KOPT-K1 (cell line): ENCODE measurements around the gene ST8SIA2.

Experiments used
- H3K27ac ChIP-seq: fragments of 200-600 bp; sonication (generic); 2 replicates; pipeline ENCODE4 v1.5.1; 2016; ENCODE audit warnings: antibody characterized with exemption, mild to moderate bottlenecking, low read depth, low read length; ENCODE audit not compliant: poor library complexity, severe bottlenecking
- H3K36me3 ChIP-seq: fragments of 200-600 bp; sonication (generic); 2 replicates; pipeline ENCODE4 v1.5.1; 2017; ENCODE audit warnings: antibody characterized with exemption, mild to moderate bottlenecking, low read length, moderate library complexity; ENCODE audit not compliant: insufficient read depth
- H3K9me3 ChIP-seq: fragments of 200-600 bp; sonication (generic); 2 replicates; pipeline ENCODE4 v1.5.1; 2017; ENCODE audit warnings: antibody characterized with exemption, low read length, mild to moderate bottlenecking; ENCODE audit not compliant: insufficient read depth, poor library complexity, severe bottlenecking

Gene ST8SIA2

DNA sequence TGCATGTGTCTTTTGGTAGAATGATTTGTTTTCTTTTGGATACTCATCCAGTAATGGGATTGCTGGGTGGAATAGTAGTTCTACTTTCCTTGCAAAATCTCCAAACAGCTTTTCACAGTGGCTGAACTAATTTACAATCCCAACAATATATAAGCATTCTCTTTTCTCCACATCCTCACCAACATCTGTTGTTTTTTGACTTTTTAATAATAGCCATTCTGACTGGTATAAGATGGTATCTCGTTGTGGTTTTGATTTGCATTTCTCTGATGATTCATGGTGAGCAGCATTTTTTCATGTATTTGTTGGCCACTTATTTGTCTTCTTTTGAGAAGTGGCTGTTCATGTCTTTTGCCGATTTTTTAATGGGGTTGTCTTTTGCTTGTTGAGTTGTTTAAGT lies 55.8 kb downstream of the ST8SIA2 start:
- H3K9me3 ChIP-seq = no peaks in the 10 kb centered on the region
- no peak overlapping the region for H3K27ac ChIP-seq
- no peaks in the 10 kb centered on the region for H3K36me3 ChIP-seq

DNA sequence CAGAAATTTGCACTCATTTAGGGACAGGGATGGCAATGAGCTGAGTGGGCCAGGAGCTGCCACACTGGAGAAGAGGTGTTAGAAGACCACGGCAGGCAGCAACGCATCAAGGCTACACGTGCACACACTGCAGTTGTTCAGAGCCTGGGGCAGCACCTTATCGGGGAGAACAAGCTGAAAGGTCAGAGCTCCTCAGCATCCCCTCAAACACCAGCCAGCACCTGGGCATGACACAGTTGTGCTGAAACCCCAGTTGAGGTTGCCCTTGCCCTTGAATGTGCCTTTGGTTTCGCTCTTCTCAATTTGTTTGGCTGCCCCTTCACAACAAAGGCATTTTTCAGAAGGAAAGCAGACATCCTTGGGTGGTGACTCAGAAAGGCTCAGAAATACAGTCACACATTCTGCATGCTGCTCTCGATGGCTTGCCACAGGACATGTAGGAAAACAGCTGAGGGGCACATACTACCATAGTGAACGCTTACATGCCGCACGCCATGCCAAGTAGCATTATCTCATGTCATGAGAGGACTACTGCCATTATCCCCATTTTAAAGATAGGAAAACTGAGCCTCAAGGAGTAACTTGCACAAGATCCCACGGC lies 57.6 kb downstream of the ST8SIA2 start:
- H3K36me3 ChIP-seq = no peaks in the 10 kb centered on the region
- no peaks in the 10 kb centered on the region for H3K9me3 ChIP-seq
- H3K27ac ChIP-seq = no peak overlapping the region

DNA sequence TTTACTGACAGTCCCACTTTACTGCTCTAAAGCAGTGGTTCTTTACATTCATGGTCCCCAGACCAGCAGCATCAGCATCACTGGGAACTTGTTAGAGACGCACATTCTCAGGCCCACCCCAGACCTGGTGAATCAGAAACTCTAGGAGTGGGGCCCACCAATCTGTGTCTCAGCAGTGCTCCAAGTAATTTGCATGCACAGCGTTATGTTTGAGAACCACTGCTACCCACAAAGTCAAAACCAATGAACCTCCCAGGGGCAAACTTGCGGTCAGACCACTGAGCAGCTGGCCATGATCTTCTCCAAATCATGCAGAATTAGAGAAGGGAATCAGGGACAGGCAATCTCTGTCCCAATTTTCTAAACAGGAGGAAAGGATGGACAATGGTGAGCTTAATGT lies 58.5 kb downstream of the ST8SIA2 start:
- Histone ChIP-seq H3K36me3 (no peaks in the 10 kb centered on the region), H3K9me3 (no peaks in the 10 kb centered on the region), H3K27ac (no peak overlapping the region)

DNA sequence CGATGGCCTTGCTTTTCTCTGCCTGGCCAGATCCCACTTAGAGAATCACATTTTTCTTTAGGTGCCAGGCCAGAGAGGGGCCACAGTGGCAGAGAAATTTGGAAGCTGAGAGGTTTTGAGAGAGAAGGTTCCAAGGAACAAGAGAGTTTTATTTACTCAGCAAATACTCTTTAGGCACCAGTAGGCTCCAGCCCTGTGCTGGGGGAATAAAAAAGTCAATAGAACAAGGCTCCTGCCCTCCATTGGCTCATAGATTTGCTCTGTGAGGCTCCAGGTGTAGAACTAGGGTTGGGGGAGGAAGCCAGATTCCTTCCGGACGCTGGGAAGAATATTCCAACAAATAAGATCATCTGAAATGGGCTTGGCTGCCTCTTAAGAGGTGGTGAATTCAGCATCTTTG lies 59.9 kb downstream of the ST8SIA2 start:
- H3K9me3 ChIP-seq = no peaks in the 10 kb centered on the region
- H3K27ac ChIP-seq = no peak overlapping the region
- H3K36me3 ChIP-seq = no peaks in the 10 kb centered on the region

DNA sequence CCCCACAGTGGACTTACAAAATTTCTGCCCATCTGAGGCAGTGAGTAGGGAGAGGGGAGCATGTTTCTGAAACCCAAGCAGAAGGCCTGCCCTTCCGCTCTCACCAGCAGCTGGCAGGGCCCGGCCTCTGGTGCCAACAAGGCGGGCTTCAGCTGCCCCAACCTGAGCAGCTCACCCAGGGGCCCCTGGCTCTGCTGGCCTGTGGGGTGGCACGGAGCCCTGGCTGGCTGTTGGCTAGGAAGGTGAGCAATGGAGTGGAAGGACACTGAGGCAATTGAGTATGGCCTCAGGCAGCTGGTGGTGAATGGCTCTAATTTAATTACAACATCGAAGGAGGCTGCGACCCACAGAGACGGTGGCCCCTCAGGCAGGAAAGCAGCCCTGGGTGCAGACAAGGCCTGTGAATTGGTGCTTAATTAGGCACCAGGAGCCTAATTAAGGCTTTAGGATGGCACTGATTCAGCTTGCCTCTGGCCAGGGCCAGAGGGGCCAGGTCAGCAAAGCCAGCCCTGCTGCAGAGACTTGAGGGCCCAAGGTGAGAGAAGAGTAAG lies 60.9 kb downstream of the ST8SIA2 start:
- H3K9me3 ChIP-seq = no peaks in the 10 kb centered on the region
- H3K27ac ChIP-seq = no peak overlapping the region
- H3K36me3 ChIP-seq = no peaks in the 10 kb centered on the region

DNA sequence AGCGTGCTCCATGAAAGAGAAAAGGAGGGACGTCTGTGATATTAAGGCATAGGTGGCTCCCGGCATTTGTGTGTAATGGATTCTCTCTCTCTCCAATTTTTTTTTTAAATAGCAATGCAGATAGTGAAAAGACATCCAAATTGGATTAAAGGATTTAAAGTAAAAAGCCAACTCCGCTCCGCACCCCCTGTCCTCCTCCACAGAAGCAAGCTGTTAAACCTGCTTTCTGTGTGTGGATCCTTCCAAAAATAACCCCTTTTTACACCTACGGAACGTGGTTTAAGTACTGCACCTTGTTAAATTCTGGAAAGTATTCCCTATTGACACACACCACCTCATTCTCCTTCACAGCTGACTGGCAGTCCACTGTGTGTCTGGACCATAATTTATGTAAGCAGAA lies 61.6 kb downstream of the ST8SIA2 start:
- no peak overlapping the region for H3K27ac ChIP-seq
- H3K9me3 ChIP-seq = no peaks in the 10 kb centered on the region

DNA sequence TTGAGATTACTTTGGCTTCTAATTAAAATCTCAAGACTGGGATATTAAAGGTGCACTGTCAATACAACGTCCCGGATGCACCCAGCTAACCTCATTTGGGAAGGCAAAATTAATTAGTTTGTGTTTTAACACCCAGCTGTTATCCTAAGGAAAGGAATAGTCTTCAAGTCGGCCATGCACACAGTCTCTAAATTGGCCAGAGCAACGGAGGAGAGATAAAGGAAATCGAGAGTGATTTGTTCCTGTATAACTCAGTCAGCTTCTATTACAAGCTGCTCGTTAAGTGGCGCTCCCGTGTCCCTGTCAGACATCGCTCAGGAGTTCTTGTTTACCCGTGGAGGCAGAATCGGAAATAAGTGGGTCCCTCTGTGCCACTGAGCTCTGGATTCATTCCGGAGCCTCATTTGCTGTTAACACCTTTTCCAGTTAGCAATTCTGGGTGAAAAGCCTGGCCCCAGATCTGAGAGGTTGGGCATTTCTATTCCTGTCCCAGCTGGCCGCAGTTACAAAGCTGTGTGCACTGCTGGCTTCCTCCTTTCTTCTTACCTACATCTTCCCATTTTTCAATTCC lies 63.9 kb downstream of the ST8SIA2 start:
- Histone ChIP-seq H3K9me3 (no peaks in the 10 kb centered on the region), H3K27ac (no peak overlapping the region), H3K36me3 (no peaks in the 10 kb centered on the region)

More for the DNA sequence above, 61.6 kb downstream of the ST8SIA2 start:
- H3K36me3 ChIP-seq = no peaks in the 10 kb centered on the region

DNA sequence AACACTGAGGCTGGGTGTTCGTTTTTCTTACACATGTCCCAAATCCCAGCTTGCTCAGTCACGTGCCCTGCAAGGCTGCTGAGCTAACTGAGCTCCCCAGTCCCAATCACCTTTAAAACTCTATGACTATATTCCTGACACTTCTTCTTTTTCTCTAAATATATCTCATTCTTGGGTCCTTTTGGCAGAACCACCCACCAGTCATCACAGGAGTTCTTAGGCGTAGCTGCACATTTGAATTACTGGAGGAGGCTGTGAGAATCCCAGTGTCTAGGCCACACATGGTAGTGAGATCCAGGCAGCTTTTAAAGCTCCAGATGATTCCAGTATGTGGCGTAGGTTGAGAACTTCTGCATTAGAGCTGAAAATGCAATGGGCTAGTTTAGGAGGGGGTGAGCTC lies 66.3 kb downstream of the ST8SIA2 start:
- Histone ChIP-seq H3K9me3 (no peaks in the 10 kb centered on the region), H3K36me3 (no peaks in the 10 kb centered on the region), H3K27ac (no peak overlapping the region)

DNA sequence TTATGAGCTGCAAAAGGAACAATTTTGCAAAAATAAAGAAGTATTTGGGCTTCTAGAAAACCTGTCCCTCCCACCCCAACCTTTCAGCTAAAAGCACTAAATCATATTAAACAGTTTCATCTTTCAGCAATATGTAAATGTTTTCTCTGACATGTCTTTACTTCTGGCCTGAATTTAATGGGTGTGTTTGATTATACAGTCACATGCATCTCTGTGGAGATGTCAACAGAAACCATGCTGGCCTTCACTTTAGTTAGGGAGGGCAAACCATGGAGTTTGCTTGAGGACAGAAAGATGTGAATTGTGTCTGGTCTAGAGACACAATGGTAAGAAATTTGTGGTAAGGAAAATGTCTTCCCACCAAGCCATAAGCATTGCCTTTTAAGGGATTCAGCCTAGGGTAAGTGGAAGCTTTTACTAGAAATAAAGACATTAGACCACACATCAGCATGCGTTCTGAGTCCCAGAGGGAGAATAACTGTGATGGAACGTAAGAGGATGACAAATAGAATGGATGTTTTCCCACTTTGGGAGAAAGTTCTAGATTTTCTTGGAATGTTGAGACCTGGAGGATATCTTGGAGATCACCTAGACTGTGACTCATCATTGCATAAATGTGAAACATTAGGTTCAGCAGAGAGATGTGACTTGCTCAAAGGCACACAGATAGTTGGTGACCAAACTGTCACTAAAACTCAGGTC lies 68.9 kb downstream of the ST8SIA2 start:
- Histone ChIP-seq H3K36me3 (no peaks in the 10 kb centered on the region), H3K9me3 (no peaks in the 10 kb centered on the region), H3K27ac (no peak overlapping the region)

DNA sequence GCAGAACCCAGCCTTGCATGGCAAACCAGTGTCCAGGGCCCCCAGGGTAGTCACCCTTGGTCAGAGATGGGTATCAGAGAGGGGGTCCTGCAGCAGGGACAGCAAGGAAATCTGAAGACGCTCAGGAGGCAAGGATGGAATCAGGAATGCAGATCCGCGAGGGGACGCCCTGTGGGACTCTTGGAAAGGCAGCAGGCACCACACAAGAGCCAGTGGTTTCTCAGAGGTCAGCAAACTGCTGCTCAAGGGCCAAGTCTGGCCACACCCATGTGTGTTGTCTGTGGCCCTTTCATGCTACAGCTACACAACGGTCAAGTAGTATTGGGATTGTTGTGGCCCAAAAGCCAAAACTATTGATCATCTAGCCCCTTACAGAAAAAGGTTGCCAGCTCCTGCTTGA lies 69.7 kb downstream of the ST8SIA2 start:
- H3K27ac ChIP-seq = no peak overlapping the region
- H3K9me3 ChIP-seq = no peaks in the 10 kb centered on the region
- no peaks in the 10 kb centered on the region for H3K36me3 ChIP-seq

DNA sequence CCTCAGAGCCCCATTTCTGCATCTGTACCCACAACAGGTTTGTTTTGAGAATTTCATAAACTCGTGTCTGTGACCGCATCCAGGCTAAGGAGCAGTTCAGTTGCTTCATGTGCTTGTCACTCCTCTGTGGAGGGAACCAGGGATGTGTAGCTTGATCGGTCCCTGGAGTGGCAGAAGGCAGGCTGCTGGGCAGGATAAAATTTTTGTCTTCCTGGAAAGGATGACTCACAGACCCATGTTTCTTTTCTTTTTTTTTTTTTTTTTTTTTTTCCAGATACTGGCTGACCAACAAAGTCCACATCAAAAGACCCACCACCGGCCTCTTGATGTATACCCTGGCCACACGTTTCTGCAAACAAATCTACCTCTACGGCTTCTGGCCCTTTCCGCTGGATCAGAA lies 70.1 kb downstream of the ST8SIA2 start:
- H3K27ac ChIP-seq = no peak overlapping the region
- H3K9me3 ChIP-seq = no peaks in the 10 kb centered on the region
- no peaks in the 10 kb centered on the region for H3K36me3 ChIP-seq

DNA sequence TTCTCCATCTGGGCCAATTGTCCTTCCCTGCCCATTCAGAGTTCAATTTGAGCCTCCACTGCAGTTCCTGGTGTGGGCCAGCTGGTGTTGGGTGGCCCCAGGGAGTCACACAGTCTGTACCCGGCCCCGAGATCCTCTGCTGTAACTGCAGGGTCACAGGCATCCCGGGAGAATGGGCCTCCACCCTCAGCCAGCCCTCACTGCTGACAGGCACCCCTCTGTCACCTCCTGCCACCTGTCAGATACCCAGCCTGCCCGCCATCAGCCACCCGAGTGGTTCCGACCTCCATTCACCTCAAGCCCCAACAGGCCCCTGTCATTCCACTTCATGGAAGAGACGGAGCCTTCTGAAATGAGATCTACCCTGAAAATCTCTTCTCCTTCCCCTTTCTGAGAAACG lies 73.2 kb downstream of the ST8SIA2 start:
- Histone ChIP-seq H3K36me3 (no peaks in the 10 kb centered on the region), H3K9me3 (no peaks in the 10 kb centered on the region), H3K27ac (no peak overlapping the region)

DNA sequence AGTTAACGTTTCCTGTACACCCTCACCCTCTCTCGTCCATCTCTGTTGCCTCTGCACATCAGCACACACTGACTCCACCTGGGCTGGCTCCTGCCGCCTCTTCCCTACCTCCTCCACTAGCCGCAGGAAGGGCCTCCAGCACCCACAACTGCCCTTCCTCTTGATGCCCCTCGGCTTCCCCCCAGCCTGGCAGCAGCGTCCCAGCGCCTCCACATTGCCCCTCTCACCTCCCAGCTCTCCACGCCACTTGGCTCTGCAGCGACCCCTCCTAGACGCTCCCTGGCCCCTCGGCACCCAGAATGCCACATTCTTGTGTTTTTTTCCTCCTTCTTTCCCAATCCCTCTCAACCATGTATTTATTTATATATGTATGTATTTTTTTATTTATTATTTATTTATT lies 73.6 kb downstream of the ST8SIA2 start:
- H3K9me3 ChIP-seq = no peaks in the 10 kb centered on the region
- H3K36me3 ChIP-seq = no peaks in the 10 kb centered on the region
- H3K27ac ChIP-seq = no peak overlapping the region

DNA sequence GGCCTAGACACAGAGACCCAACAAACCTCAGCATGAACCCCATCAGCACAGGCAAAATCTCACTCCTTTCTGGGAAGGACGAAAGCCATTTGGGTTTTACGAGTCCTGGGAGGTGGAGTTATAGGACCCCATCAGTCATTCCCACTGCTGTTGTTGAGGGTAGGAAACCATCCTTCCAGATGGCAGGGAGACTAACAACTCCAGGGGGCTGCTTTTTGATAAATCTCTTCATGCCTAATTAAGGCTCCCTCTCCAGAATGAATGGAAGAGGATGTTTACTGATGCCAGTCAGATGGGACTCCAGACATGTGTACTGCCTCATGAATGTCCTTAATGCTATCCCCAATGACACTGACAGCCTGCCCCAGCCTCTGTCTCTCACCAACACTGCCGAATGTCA lies 75.3 kb downstream of the ST8SIA2 start:
- Histone ChIP-seq H3K36me3 (no peaks in the 10 kb centered on the region), H3K9me3 (no peaks in the 10 kb centered on the region), H3K27ac (no peak overlapping the region)

DNA sequence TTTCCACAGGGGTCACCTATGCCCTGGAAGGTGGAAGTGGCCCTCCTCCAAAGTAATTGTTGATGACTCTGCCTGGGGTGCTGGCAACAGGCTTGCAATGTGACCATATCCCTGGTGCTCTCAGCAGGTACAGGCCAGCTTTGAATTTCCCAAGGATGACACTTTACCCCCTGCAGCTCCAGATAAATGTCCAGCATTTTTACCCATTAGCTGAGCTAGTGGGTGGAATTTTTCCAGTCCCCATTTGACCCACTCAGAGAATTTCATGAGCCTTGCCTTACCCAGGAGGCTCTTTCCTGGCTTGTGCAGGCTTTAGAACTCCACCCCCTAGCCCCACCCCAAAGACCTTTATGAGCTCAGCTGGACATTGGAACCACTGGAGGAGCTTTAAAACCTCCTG lies 77.6 kb downstream of the ST8SIA2 start:
- no peaks in the 10 kb centered on the region for H3K36me3 ChIP-seq
- no peak overlapping the region for H3K27ac ChIP-seq
- H3K9me3 ChIP-seq = no peaks in the 10 kb centered on the region

DNA sequence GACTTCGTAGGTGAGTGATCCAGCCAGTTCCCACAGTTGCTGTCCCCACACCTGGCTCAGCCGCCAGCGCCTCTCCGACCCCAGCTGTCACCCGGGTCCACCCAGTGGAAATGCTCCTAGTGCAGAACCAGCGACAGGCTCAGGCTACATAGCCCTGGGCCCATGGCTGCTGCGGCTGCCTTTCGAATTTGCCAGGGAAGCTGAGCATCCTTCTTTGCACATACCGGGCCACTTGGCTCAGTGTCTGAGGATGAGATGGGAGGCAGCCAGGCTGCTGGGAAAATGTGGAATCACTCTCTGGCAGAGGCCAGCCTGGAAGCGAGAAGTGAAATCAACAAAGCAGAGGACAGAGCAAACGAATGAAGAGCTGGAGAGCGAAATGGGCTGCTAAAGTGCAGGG lies 80.1 kb downstream of the ST8SIA2 start:
- Histone ChIP-seq H3K9me3 (no peaks in the 10 kb centered on the region), H3K27ac (no peak overlapping the region), H3K36me3 (no peaks in the 10 kb centered on the region)
